Measurements from ENCODE around the gene GABRG3. TPM values are rescaled to one million over a fixed set of nuclear protein-coding genes. Genes with fewer than 3 reads are reported as not detected.

Gene GABRG3
- polyA plus RNA-seq, 1 experiment: not detected

DNA sequence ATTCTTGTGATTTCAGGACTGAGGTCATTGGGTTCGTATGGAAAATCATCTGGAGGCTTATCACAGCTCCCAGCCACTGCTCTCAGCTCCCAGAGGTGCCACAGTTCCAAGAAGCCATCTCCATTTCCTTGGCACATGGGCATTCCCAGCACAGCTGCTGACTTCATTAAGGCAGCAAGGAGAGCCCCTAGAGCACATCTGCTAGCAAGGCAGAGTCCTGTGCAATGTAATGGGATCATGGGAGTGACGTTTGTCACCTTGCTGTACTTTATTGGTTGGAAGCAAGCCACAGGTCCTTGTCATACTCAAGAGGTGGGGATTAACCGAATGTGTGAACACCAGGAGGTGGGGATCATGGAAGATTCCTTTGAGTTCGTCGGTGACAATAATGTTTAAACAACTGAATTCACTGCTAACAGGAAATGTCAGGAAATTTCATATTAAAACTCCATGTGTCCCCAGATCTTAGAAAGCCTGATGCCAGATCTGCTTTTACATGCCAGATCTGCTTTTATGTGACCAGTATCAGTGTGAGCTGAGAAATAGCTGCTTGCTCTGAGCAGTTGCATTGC, 148.8 kb downstream of the GABRG3 start:
- Histone ChIP-seq H3K4me3 (ENCODE audit: low read depth, low read length) (no peak overlapping the region), H3K27ac (ENCODE audit: low read depth, low read length) (no peak overlapping the region), H3K27me3 (ENCODE audit: control insufficient read depth, insufficient read depth, low read length) (no peaks in the 10 kb centered on the region), H3K9me3 (ENCODE audit: control insufficient read depth, insufficient read depth, low read length) (peaks cover 10% of the 10 kb centered on the region)
- POLR2A ChIA-PET: no interaction called here
- CTCF ChIA-PET: no interaction called here
- TF ChIP-seq, protein P1, sequence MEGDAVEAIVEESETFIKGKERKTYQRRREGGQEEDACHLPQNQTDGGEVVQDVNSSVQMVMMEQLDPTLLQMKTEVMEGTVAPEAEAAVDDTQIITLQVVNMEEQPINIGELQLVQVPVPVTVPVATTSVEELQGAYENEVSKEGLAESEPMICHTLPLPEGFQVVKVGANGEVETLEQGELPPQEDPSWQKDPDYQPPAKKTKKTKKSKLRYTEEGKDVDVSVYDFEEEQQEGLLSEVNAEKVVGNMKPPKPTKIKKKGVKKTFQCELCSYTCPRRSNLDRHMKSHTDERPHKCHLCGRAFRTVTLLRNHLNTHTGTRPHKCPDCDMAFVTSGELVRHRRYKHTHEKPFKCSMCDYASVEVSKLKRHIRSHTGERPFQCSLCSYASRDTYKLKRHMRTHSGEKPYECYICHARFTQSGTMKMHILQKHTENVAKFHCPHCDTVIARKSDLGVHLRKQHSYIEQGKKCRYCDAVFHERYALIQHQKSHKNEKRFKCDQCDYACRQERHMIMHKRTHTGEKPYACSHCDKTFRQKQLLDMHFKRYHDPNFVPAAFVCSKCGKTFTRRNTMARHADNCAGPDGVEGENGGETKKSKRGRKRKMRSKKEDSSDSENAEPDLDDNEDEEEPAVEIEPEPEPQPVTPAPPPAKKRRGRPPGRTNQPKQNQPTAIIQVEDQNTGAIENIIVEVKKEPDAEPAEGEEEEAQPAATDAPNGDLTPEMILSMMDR (IDR thresholded peaks at IDR 0.05; ENCODE audit: low read depth, low read length): no peak
- DNase-seq (ENCODE audit: low read depth, low spot score): no peak

DNA sequence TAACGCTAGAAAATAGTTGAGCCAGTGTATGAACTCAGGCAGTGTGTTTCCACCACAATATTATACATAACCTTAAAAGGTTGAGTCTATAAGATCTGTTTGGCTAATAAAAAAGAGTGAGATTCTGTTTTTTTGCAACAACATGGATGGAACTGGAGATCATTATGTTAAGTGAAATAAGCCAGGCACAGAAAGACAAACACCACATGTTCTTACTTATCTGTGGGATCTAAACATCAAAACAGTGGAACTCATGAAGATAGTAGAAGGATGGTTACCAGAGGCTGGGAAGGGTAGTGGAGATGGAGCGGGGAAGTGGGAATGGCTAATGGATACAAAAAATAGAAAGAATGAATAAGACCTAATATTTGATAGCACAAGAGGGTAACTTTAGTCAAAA, 150.7 kb downstream of the GABRG3 start:
- Histone ChIP-seq H3K9me3 (ENCODE audit: control insufficient read depth, insufficient read depth, low read length) (peaks cover 11% of the 10 kb centered on the region), H3K4me3 (ENCODE audit: low read depth, low read length) (no peak overlapping the region), H3K27ac (ENCODE audit: low read depth, low read length) (no peak overlapping the region), H3K27me3 (ENCODE audit: control insufficient read depth, insufficient read depth, low read length) (no peaks in the 10 kb centered on the region)
- TF ChIP-seq, protein P1 (IDR thresholded peaks at IDR 0.05; ENCODE audit: low read depth, low read length): no peak
- no peak for DNase-seq (ENCODE audit: low read depth, low spot score)
- ChIA-PET POLR2A (no interaction called here), CTCF (no interaction called here)

DNA sequence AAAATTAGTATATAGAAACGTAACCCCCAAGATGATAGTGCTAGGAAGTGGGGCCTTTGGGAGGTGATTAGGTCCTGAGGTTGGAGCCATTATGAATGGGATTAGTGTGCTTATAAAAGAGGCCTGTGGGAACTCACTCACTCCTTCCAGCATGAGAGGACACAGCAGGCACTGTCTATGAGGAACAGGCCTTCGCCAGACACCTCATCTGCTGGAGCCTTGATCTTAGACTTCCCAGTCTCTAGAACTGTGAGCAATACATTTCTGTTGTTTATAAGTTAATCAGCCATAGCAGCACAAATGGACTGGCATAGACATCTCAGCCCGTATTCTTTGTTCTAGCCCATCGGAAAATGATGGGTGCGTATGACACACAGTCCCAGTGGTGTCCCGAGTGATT, 152.3 kb downstream of the GABRG3 start:
- Histone ChIP-seq H3K27ac (ENCODE audit: low read depth, low read length) (no peak overlapping the region), H3K27me3 (ENCODE audit: control insufficient read depth, insufficient read depth, low read length) (no peaks in the 10 kb centered on the region), H3K9me3 (ENCODE audit: control insufficient read depth, insufficient read depth, low read length) (peaks cover 13% of the 10 kb centered on the region), H3K4me3 (ENCODE audit: low read depth, low read length) (no peak overlapping the region)
- CTCF ChIA-PET: no interaction called here
- POLR2A ChIA-PET: no interaction called here
- TF ChIP-seq, protein P1 (IDR thresholded peaks at IDR 0.05; ENCODE audit: low read depth, low read length): no peak
- DNase-seq (ENCODE audit: low read depth, low spot score): no peak

DNA sequence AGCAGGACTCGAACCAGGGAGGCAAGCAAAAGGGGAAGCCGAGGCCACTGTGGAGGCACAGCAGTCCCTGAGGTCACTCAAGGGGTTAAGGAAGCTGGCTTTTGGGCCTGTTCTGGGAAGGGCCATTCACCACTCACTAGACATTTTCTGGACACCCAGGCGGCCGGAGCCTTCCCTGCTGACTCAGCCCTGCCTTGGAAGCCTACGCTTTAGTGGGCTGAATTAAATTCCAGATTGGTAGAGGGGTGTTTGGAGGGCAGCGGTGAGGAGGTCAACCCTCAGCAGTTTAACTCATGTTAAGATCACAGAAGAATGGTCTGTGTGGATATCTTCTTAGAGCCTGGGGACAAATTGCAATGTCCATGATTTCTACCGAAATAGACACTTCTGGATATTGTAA, 152.8 kb downstream of the GABRG3 start:
- Histone ChIP-seq H3K27ac (ENCODE audit: low read depth, low read length) (no peak overlapping the region), H3K27me3 (ENCODE audit: control insufficient read depth, insufficient read depth, low read length) (no peaks in the 10 kb centered on the region), H3K4me3 (ENCODE audit: low read depth, low read length) (no peak overlapping the region), H3K9me3 (ENCODE audit: control insufficient read depth, insufficient read depth, low read length) (peaks cover 13% of the 10 kb centered on the region)
- TF ChIP-seq, protein P1 (IDR thresholded peaks at IDR 0.05; ENCODE audit: low read depth, low read length): no peak
- ChIA-PET CTCF (no interaction called here), POLR2A (no interaction called here)
- DNase-seq (ENCODE audit: low read depth, low spot score): no peak

DNA sequence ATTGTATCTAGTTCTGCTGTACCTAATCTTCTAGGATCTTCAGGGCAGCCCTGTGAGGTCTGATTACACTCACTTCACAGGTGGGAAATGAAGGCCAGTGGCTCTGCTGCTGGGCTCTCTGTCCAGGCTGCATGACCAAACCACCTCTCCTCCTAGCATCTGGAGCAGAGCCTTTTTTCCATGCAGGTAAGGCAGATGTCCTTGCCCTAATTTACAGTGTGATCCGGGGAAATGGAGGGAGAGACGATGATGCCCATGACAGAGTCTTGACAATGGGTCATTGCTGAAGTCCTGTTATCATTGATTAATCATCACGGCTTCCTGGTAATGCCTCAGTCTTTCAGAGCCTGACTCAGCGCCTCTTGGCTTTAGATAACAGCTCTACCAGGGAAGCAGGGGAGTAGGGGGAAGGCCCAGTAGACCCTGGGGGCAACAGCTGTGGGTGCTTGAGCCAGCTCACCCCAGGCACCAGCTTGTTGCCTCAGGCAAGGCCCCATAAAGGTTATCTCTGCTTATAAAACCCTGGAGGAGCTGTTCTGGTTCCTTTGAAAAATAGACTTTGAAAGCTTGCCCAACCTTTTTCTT, 153.4 kb downstream of the GABRG3 start:
- no peak overlapping the region for H3K27ac ChIP-seq (ENCODE audit: low read depth, low read length)
- POLR2A ChIA-PET: no interaction called here
- peaks cover 13% of the 10 kb centered on the region for H3K9me3 ChIP-seq (ENCODE audit: control insufficient read depth, insufficient read depth, low read length)
- H3K27me3 ChIP-seq (ENCODE audit: control insufficient read depth, insufficient read depth, low read length): no peaks in the 10 kb centered on the region
- H3K4me3 ChIP-seq (ENCODE audit: low read depth, low read length): no peak overlapping the region
- TF ChIP-seq, protein P1 (IDR thresholded peaks at IDR 0.05; ENCODE audit: low read depth, low read length): no peak
- CTCF ChIA-PET: no interaction called here
- no peak for DNase-seq (ENCODE audit: low read depth, low spot score)

All from AG04450 (cell line).